HepG2 (cell line): ENCODE data around the gene ARVCF. TPM values are rescaled to one million over a fixed set of nuclear protein-coding genes. Genes with fewer than 3 reads are reported as not detected.

Experiments
- AKAP8 ChIP-seq: sonication (generic); formaldehyde crosslinking; IDR thresholded peaks from 2 replicates; pipeline ENCODE4 v1.5.1; 2020; ENCODE audit warnings: mild to moderate bottlenecking, missing genetic modification reagents
- CAMTA2 ChIP-seq: sonication (generic); formaldehyde crosslinking; IDR thresholded peaks from 2 replicates; pipeline ENCODE4 v1.4.0; 2020; ENCODE audit warnings: mild to moderate bottlenecking, missing genetic modification reagents, borderline replicate concordance
- DPF2 ChIP-seq: sonication (generic); formaldehyde crosslinking; IDR thresholded peaks from 2 replicates; pipeline ENCODE4 v1.4.0; 2020; ENCODE audit warnings: mild to moderate bottlenecking, low read depth, missing genetic modification reagents, borderline replicate concordance
- GPN1 ChIP-seq: sonication (generic); formaldehyde crosslinking; IDR thresholded peaks from 2 replicates; pipeline ENCODE4 v1.5.1; 2020; ENCODE audit warnings: missing genetic modification reagents, borderline replicate concordance
- MAF1 ChIP-seq: sonication (generic); formaldehyde crosslinking; IDR thresholded peaks from 2 replicates; pipeline ENCODE4 v1.5.0; 2020; ENCODE audit warnings: missing genetic modification reagents, borderline replicate concordance
- NFIB ChIP-seq: sonication (generic); formaldehyde crosslinking; IDR thresholded peaks from 2 replicates; pipeline ENCODE4 v1.9.0; 2021; ENCODE audit warnings: missing genetic modification reagents, mild to moderate bottlenecking, borderline replicate concordance
- PHF8 ChIP-seq: sonication (generic); formaldehyde crosslinking; IDR thresholded peaks from 2 replicates; pipeline ENCODE4 v1.5.0; 2020; ENCODE audit warnings: missing genetic modification reagents
- RAD21 ChIP-seq: fragments of 450-650 bp; formaldehyde crosslinking; IDR thresholded peaks from 2 replicates; pipeline ENCODE4 v1.5.0; 2020; ENCODE audit warnings: mild to moderate bottlenecking
- RFX5 ChIP-seq: IDR thresholded peaks from 2 replicates; pipeline ENCODE4 v1.6.1; 2011; ENCODE audit warnings: low read depth, low read length, improper control_type of control experiment
- TAF15 ChIP-seq: fragments of 200-400 bp; formaldehyde crosslinking; IDR thresholded peaks from one replicate; pipeline ENCODE4 v1.6.1; 2018; ENCODE audit warnings: mild to moderate bottlenecking, low read depth, low read length; ENCODE audit not compliant: poor library complexity, severe bottlenecking
- TCF7 ChIP-seq: sonication (generic); IDR thresholded peaks from 2 replicates; pipeline ENCODE4 v1.6.1; 2016; ENCODE audit warnings: antibody characterized with exemption, low read depth
- TRAFD1 ChIP-seq: sonication (generic); formaldehyde crosslinking; IDR thresholded peaks from 2 replicates; pipeline ENCODE4 v1.5.1; 2020; ENCODE audit warnings: missing genetic modification reagents, mild to moderate bottlenecking, borderline replicate concordance
- ZKSCAN5 ChIP-seq: sonication (generic); formaldehyde crosslinking; IDR thresholded peaks from 2 replicates; pipeline ENCODE4 v1.5.1; 2020; ENCODE audit warnings: mild to moderate bottlenecking, missing genetic modification reagents
- ZNF468 ChIP-seq: sonication (generic); formaldehyde crosslinking; IDR thresholded peaks from 2 replicates; pipeline ENCODE4 v1.8.0; 2022; ENCODE audit warnings: mild to moderate bottlenecking, moderate library complexity, missing genetic modification reagents
- ZNF616 ChIP-seq: sonication (generic); formaldehyde crosslinking; IDR thresholded peaks from 2 replicates; pipeline ENCODE4 v1.5.0; 2020; ENCODE audit warnings: low read depth, mild to moderate bottlenecking, missing genetic modification reagents
- ZNF776 ChIP-seq: sonication (generic); formaldehyde crosslinking; IDR thresholded peaks from 2 replicates; pipeline ENCODE4 v1.4.0; 2020; ENCODE audit warnings: mild to moderate bottlenecking, missing genetic modification reagents
- ZNF883 ChIP-seq: sonication (generic); formaldehyde crosslinking; IDR thresholded peaks from 2 replicates; pipeline ENCODE4 v1.5.1; 2020; ENCODE audit warnings: mild to moderate bottlenecking, missing genetic modification reagents; ENCODE audit errors: not compliant biosample characterization
- ZSCAN29 ChIP-seq: sonication (generic); formaldehyde crosslinking; conservative IDR thresholded peaks from 2 replicates; pipeline ENCODE4 v1.4.0; 2020; ENCODE audit warnings: mild to moderate bottlenecking, missing genetic modification reagents
- polyA plus RNA-seq, 8 experiments: library from polyadenylated mRNA; depleted of rRNA in 3 of 8; stranded (reverse) in 7 of 8; unstranded in 1 of 8; fragments of >200 nt; fragmentation: Illumina TruSeq in 4 of 8; extraction: Trizol in 4 of 8; gene quantifications; 2 replicates each; pipeline versions ENCODE4 v1.2.1 to v1.2.3, GENCODE V29; 2011 to 2016; ENCODE audit warnings: low read depth in 4 of 8, missing spikeins in 1 of 8, mixed read lengths in 1 of 8; ENCODE audit not compliant: insufficient read depth in 1 of 8
- total RNA-seq, 5 experiments: library from RNA; depleted of rRNA; stranded (reverse); fragments of >200 nt; fragmentation: Illumina TruSeq; extraction: Trizol; gene quantifications; 2 replicates each; pipeline ENCODE4 v1.2.3, GENCODE V29; 2016; ENCODE audit warnings: low read depth in 1 of 5
- TF ChIP-seq, protein P1 (sequence below): conservative IDR thresholded peaks from 2 replicates; pipeline ENCODE4 v1.6.1; 2018; ENCODE audit warnings: missing genetic modification reagents
- TF ChIP-seq, protein P2 (sequence below): sonication (generic); formaldehyde crosslinking; IDR thresholded peaks from 2 replicates; pipeline ENCODE4 v1.4.0; 2020; ENCODE audit warnings: missing genetic modification reagents
- TF ChIP-seq, protein P3 (sequence below): sonication (generic); formaldehyde crosslinking; IDR thresholded peaks from 2 replicates; pipeline ENCODE4 v1.4.0; 2020; ENCODE audit warnings: mild to moderate bottlenecking, missing genetic modification reagents, borderline replicate concordance
- TF ChIP-seq, protein P4 (sequence below): sonication (generic); formaldehyde crosslinking; IDR thresholded peaks from 2 replicates; pipeline ENCODE4 v1.9.0; 2021; ENCODE audit warnings: missing genetic modification reagents, borderline replicate concordance

ARVCF gene
- total and polyA plus RNA-seq, 2 of the 13 experiments (the other 11 are each of a cell fraction or from before 2014, with no cell fraction given): 16.4 to 17.7 TPM

- TF ChIP-seq ZNF468 (no peak), ZKSCAN5 (no peak), MAF1 (CRISPR knock-in tag) (no peak), NFIB (CRISPR knock-in tag) (no peak), TRAFD1 (no peak), ZNF776 (CRISPR knock-in tag) (no peak), ZSCAN29 (CRISPR knock-in tag) (no peak), TCF7 (no peak), ZNF883 (CRISPR knock-in tag) (no peak), RAD21 (CRISPR knock-in tag) (no peak), CAMTA2 (CRISPR knock-in tag) (no peak), RFX5 (no peak), DPF2 (CRISPR knock-in tag) (no peak), TAF15 (no peak), PHF8 (CRISPR knock-in tag) (no peak), AKAP8 (CRISPR knock-in tag) (0 out of 2 replicates have a peak, but pooled peaks have one; percentile 44), GPN1 (no peak), ZNF616 (CRISPR knock-in tag) (0 out of 2 replicates have a peak, but pooled peaks have one; percentile 76)
- TF ChIP-seq, protein P1, sequence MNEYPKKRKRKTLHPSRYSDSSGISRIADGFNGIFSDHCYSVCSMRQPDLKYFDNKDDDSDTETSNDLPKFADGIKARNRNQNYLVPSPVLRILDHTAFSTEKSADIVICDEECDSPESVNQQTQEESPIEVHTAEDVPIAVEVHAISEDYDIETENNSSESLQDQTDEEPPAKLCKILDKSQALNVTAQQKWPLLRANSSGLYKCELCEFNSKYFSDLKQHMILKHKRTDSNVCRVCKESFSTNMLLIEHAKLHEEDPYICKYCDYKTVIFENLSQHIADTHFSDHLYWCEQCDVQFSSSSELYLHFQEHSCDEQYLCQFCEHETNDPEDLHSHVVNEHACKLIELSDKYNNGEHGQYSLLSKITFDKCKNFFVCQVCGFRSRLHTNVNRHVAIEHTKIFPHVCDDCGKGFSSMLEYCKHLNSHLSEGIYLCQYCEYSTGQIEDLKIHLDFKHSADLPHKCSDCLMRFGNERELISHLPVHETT: no peak
- TF ChIP-seq, protein P2, sequence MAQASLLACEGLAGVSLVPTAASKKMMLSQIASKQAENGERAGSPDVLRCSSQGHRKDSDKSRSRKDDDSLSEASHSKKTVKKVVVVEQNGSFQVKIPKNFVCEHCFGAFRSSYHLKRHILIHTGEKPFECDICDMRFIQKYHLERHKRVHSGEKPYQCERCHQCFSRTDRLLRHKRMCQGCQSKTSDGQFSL (CRISPR knock-in tag): no peak
- TF ChIP-seq, protein P3, sequence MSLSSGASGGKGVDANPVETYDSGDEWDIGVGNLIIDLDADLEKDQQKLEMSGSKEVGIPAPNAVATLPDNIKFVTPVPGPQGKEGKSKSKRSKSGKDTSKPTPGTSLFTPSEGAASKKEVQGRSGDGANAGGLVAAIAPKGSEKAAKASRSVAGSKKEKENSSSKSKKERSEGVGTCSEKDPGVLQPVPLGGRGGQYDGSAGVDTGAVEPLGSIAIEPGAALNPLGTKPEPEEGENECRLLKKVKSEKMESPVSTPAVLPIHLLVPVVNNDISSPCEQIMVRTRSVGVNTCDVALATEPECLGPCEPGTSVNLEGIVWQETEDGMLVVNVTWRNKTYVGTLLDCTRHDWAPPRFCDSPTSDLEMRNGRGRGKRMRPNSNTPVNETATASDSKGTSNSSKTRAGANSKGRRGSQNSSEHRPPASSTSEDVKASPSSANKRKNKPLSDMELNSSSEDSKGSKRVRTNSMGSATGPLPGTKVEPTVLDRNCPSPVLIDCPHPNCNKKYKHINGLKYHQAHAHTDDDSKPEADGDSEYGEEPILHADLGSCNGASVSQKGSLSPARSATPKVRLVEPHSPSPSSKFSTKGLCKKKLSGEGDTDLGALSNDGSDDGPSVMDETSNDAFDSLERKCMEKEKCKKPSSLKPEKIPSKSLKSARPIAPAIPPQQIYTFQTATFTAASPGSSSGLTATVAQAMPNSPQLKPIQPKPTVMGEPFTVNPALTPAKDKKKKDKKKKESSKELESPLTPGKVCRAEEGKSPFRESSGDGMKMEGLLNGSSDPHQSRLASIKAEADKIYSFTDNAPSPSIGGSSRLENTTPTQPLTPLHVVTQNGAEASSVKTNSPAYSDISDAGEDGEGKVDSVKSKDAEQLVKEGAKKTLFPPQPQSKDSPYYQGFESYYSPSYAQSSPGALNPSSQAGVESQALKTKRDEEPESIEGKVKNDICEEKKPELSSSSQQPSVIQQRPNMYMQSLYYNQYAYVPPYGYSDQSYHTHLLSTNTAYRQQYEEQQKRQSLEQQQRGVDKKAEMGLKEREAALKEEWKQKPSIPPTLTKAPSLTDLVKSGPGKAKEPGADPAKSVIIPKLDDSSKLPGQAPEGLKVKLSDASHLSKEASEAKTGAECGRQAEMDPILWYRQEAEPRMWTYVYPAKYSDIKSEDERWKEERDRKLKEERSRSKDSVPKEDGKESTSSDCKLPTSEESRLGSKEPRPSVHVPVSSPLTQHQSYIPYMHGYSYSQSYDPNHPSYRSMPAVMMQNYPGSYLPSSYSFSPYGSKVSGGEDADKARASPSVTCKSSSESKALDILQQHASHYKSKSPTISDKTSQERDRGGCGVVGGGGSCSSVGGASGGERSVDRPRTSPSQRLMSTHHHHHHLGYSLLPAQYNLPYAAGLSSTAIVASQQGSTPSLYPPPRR: no peak
- TF ChIP-seq, protein P4, sequence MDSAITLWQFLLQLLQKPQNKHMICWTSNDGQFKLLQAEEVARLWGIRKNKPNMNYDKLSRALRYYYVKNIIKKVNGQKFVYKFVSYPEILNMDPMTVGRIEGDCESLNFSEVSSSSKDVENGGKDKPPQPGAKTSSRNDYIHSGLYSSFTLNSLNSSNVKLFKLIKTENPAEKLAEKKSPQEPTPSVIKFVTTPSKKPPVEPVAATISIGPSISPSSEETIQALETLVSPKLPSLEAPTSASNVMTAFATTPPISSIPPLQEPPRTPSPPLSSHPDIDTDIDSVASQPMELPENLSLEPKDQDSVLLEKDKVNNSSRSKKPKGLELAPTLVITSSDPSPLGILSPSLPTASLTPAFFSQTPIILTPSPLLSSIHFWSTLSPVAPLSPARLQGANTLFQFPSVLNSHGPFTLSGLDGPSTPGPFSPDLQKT (CRISPR knock-in tag): no peak
Observed at GRCh38 chr22:19957445-19957844, 59.2 kb downstream of the ARVCF start (continued).
